RWPE1 (cell line): ENCODE results near the gene RNF168.
"Not testable (repeated sequence)": the region's sequence is repeated elsewhere in the genome, so short reads cannot be mapped to it uniquely, and the experiment has no call there.

Experiments used
- CTCF ChIA-PET: fragments of 350-600 bp; sonication (Branson Sonifier 250); formaldehyde crosslinking; extraction: SDS; loops from one replicate; lab custom pipeline; 2021; lab: Yijun Ruan, JAX
- POLR2A ChIA-PET: fragments of 400-600 bp; formaldehyde crosslinking; extraction: SDS; loops from one replicate; lab custom pipeline; 2020; ENCODE audit warnings: antibody characterized with exemption; ENCODE audit not compliant: low non-redundant PET; lab: Yijun Ruan, JAX
- DNase-seq: peaks from one replicate; pipeline ENCODE4 v3.0.0; 2012; ENCODE audit warnings: low spot score
- H3K27ac ChIP-seq: fragments of 450-650 bp; 2 replicates; pipeline ENCODE4 v1.5.1; 2017
- TF ChIP-seq, protein P1 (sequence below): fragments of 450-650 bp; conservative IDR thresholded peaks from 2 replicates; pipeline ENCODE4 v1.5.1; 2017; ENCODE audit warnings: low read depth, mild to moderate bottlenecking

The RNF168 gene, protein sequence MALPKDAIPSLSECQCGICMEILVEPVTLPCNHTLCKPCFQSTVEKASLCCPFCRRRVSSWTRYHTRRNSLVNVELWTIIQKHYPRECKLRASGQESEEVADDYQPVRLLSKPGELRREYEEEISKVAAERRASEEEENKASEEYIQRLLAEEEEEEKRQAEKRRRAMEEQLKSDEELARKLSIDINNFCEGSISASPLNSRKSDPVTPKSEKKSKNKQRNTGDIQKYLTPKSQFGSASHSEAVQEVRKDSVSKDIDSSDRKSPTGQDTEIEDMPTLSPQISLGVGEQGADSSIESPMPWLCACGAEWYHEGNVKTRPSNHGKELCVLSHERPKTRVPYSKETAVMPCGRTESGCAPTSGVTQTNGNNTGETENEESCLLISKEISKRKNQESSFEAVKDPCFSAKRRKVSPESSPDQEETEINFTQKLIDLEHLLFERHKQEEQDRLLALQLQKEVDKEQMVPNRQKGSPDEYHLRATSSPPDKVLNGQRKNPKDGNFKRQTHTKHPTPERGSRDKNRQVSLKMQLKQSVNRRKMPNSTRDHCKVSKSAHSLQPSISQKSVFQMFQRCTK

DNA sequence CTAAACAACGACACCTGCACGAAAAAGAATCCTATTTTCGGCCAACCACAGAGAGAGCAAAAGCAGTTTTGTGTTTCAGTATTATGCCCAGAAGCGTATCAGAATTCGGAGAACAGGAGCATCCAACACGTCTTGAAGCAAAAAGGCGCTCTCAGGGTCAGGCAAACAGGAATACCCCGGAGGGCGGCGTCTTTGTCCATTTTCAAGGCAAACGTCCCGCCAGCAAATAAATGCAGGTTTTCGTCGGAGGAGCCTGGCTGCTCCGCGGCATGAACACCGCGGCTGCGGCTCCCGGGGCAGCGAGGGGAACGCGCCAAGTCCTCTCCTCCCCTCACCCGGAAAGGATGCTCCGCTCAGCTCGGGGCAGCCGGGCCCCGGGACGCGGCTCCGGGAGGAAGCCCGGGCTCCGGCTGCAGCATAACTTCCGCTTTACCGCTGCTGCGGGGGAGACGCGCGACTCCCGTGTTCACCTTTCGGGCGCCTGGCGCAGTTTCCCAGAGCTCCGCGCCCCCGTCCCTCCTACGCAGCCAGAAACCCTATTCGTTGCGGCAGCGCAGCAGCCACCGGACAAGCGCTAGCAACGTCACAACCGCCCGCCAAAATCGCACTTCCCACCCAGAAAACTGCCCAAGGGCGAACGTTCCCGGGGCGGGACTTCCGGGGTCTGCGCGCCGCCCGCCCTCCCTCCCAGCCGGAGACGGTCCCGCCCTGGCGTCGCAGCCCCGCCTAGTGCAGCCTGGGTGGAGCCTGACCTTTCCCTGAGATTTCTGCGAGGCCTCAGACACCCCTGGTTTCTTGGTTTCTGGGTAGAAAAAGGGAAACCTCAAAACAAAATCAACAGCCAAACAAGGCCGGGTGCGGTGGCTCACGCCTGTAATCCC lies at the start of gene RNF168:
Gene RNF168, minus strand, starts transcription at position 573 of the 881 bp plus-strand sequence. CDS start 595 bp downstream, outside the sequence.
- H3K27ac ChIP-seq = peak within 1 kb of the TSS; percentile 99
- ChIA-PET CTCF (interaction anchor here (0.5 to 1.1 kb wide), 3 partner anchors 31 to 438 kb away, joined by 3 to 5 read pairs (median 3); no protein-coding TSS in a partner anchor), POLR2A (no interaction called here)
- TF ChIP-seq, protein P1, sequence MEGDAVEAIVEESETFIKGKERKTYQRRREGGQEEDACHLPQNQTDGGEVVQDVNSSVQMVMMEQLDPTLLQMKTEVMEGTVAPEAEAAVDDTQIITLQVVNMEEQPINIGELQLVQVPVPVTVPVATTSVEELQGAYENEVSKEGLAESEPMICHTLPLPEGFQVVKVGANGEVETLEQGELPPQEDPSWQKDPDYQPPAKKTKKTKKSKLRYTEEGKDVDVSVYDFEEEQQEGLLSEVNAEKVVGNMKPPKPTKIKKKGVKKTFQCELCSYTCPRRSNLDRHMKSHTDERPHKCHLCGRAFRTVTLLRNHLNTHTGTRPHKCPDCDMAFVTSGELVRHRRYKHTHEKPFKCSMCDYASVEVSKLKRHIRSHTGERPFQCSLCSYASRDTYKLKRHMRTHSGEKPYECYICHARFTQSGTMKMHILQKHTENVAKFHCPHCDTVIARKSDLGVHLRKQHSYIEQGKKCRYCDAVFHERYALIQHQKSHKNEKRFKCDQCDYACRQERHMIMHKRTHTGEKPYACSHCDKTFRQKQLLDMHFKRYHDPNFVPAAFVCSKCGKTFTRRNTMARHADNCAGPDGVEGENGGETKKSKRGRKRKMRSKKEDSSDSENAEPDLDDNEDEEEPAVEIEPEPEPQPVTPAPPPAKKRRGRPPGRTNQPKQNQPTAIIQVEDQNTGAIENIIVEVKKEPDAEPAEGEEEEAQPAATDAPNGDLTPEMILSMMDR = no peak
- peak; percentile 94 for DNase-seq

- no peak for DNase-seq
- CTCF ChIA-PET = no interaction called here
- H3K27ac ChIP-seq = no peak overlapping the region
- POLR2A ChIA-PET = no interaction called here
- TF ChIP-seq, protein P1 = no peak
Measured at GRCh38 chr3:196552253-196552652, 48.7 kb upstream of the RNF168 start.

DNA sequence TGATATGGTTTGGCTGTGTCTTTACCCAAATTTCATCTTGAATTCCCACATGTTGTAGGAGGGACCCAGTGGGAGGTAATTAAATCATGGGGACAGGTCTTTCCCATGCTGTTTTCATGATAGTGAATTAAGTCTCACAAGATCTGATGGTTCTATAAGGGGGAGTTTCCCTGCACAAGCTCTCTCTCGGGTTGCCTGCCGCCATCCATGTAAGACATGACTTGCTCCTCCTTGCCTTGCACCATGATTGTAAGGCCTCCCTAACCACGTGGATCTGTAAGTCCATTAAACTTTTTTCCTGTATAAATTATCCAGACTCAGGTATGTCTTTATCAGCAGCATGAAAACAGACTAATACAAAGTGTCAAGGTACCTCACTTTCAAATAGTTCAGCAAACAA lies 46.6 kb upstream of the RNF168 start:
- CTCF ChIA-PET, H3K27ac ChIP-seq, DNase-seq: not testable (repeated sequence)
- POLR2A ChIA-PET = interaction anchor here (0.5 kb wide), 1 partner anchor 18 kb away, joined by 4 read pairs; no protein-coding TSS in a partner anchor

GRCh38 chr3:196549312-196549711 lies 45.7 kb upstream of the RNF168 start:
- DNase-seq, POLR2A ChIA-PET, CTCF ChIA-PET, H3K27ac ChIP-seq: not testable (repeated sequence)

DNA sequence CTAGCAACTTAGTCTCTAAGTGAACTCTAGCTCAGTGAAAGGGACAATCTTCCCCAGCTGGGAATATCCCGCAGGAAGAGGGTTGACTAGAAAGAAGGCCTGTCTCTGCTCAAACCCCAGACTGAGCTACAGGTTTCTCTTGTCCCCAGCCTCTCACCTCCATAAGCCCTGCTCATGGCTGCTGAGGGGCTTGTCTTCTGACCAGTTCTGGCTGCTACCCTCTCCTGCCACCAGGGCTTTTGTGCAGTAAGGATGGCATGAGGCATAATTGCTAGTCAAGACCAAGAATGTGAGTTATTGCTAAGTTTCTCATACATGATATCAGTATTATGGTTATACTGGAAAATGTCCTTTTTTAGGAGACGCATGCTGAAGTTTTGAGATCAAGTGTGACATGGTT lies 43.5 kb upstream of the RNF168 start:
- no peak for DNase-seq
- H3K27ac ChIP-seq = no peak overlapping the region
- TF ChIP-seq, protein P1 = no peak
- ChIA-PET POLR2A (no interaction called here), CTCF (interaction anchor here (0.9 kb wide), 1 partner anchor 19 kb away, joined by 5 read pairs; no protein-coding TSS in a partner anchor)

GRCh38 chr3:196546537-196546936 lies 43.0 kb upstream of the RNF168 start:
- TF ChIP-seq, protein P1 = no peak
- ChIA-PET CTCF (no interaction called here), POLR2A (no interaction called here)
- no peak overlapping the region for H3K27ac ChIP-seq
- no peak for DNase-seq

GRCh38 chr3:196544491-196544992 lies 41.0 kb upstream of the RNF168 start:
- CTCF ChIA-PET = no interaction called here
- TF ChIP-seq, protein P1 = no peak
- POLR2A ChIA-PET = no interaction called here
- no peak overlapping the region for H3K27ac ChIP-seq
- no peak for DNase-seq
